Limb (tissue), 2 donors: ENCODE results near the gene LRIG1.

ENCODE experiments used
- DNase-seq, 2 donors: peaks; one replicate each; pipeline ENCODE4 v3.0.0-alpha.2; 2016; ENCODE audit errors: extremely low spot score in 2 of 2

Gene LRIG1

GRCh38 chr3:66489581-66489980 is 11.2 kb downstream of the LRIG1 start:
- no peak for DNase-seq

- DNase-seq = no peak
These were observed 11.7 kb downstream of the LRIG1 start for GRCh38 chr3:66489115-66489514.

- DNase-seq = no peak
These were observed 12.3 kb downstream of the LRIG1 start for GRCh38 chr3:66488492-66488891.

GRCh38 chr3:66487465-66487864 is 13.4 kb downstream of the LRIG1 start:
- no peak for DNase-seq

- DNase-seq = peak in 1 of 2 donors; percentile 60
These were observed 14.2 kb downstream of the LRIG1 start for GRCh38 chr3:66486646-66487045.

GRCh38 chr3:66486202-66486601 is 14.6 kb downstream of the LRIG1 start:
- DNase-seq = no peak

GRCh38 chr3:66485291-66485968 is 15.4 kb downstream of the LRIG1 start:
- DNase-seq = no peak

- no peak for DNase-seq
These were observed 16.5 kb downstream of the LRIG1 start for GRCh38 chr3:66484106-66484844.

GRCh38 chr3:66483409-66483906 is 17.4 kb downstream of the LRIG1 start:
- peak in 1 of 2 donors; percentile 43 for DNase-seq

GRCh38 chr3:66483006-66483405 is 17.8 kb downstream of the LRIG1 start:
- DNase-seq = peak in 1 of 2 donors; percentile 47

- no peak for DNase-seq
These were observed 18.8 kb downstream of the LRIG1 start for GRCh38 chr3:66482018-66482404.

GRCh38 chr3:66481071-66482017 is 19.5 kb downstream of the LRIG1 start:
- DNase-seq = no peak

GRCh38 chr3:66480666-66481065 is 20.2 kb downstream of the LRIG1 start:
- DNase-seq = no peak

GRCh38 chr3:66479532-66479947 is 21.3 kb downstream of the LRIG1 start:
- DNase-seq = no peak

GRCh38 chr3:66478960-66479359 is 21.9 kb downstream of the LRIG1 start:
- no peak for DNase-seq

GRCh38 chr3:66477856-66478255 is 23.0 kb downstream of the LRIG1 start:
- no peak for DNase-seq

GRCh38 chr3:66476852-66477381 is 23.9 kb downstream of the LRIG1 start:
- peak in 1 of 2 donors; percentile 53 for DNase-seq

GRCh38 chr3:66475386-66476020 is 25.3 kb downstream of the LRIG1 start:
- DNase-seq = no peak

GRCh38 chr3:66473692-66474091 is 27.1 kb downstream of the LRIG1 start:
- no peak for DNase-seq

GRCh38 chr3:66473181-66473580 is 27.6 kb downstream of the LRIG1 start:
- DNase-seq = no peak
